KG1 (cell line): ENCODE measurements around the gene DYNC1LI1.
"Not testable (repeated sequence)": the region's sequence is repeated elsewhere in the genome, so short reads cannot be mapped to it uniquely, and the experiment has no call there.

Experiments used
- DNase-seq: peaks from one replicate; lab custom pipeline; 2025; lab: John Stamatoyannopoulos, UW

The DYNC1LI1 gene

DNA sequence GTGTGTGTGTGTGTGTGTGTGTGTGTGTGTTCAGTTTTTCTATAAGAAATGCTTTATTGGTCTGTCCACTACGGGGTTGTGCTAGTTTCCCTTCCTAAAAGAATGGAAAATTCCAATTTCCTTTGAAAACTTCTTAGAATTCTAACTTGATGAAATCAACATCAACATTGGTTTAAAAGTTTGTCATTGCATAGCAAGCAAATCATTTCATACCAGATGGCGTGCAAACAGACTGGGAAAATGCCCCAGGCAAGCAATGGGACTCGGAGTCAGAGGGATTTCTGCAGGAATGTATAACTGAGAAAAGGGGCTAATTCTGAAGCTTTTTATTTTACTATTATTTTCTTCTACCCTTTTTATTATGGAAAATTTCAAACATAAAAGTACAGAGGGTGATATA, 13.1 kb upstream of the DYNC1LI1 start:
- no peak for DNase-seq

DNA sequence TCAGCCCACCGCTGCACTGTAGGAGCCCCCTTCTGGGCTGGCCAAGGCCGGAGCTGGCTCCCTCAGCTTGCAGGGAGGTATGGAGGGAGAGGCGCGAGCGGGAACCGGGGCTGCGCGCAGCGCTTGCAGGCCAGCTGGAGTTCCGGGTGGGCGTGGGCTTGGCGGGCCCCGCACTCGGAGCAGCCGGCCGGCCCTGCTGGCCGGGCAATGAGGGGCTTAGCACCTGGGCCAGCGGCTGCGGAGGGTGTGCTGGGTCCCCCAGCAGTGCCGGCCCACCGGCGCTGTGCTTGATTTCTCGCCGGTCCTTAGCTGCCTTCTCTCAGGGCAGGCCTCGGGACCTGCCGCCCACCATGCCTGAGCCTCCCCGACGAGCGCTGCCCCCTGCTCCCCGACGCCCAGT, 8.0 kb upstream of the DYNC1LI1 start:
- not testable (repeated sequence) for DNase-seq

DNA sequence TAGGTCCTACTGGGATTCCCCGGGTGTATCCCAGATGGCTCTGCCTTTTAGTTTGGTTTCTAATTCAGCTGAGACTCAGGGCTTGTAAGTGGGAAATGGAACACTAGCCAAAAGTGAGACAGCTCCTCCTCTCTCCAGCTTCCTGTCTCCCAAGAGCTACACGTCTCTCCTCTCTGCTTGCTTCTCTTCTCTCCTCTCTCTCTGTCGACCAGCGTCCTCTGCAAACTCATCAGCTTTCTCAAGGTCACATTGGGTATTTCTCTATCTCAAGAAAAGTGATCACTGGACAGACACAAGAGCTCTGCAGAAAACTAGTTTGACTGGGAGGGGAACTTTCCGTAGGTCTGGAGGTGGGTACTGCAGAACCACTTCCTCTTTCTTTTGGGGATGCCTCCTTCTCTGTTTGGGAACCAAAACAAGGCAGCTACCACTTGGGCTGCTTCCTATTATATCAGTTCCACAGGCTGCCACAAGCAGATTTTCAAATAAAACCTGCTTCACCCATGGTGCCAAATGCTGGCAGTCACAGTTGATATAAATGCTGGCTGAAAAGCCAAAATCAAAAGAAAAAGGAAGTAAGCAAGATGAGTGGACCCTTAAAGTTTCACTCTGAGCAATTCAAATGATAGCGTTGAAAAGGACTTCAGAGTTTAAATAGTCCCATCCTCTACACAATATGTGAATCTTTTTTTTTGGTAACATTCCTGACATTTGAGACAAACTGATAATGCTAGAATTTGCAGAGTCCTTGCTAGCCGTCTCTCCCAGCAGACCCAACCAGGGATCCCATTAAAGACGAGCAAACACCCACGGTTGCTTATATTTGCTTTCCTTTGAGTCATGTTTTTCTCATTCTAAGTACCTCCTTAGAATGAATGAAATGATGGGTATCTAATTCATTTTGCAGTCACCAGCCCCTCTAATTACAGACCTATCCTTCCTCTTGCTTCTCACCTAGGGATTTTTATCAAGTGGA, 7.2 kb upstream of the DYNC1LI1 start:
- peak; percentile 21 for DNase-seq

DNA sequence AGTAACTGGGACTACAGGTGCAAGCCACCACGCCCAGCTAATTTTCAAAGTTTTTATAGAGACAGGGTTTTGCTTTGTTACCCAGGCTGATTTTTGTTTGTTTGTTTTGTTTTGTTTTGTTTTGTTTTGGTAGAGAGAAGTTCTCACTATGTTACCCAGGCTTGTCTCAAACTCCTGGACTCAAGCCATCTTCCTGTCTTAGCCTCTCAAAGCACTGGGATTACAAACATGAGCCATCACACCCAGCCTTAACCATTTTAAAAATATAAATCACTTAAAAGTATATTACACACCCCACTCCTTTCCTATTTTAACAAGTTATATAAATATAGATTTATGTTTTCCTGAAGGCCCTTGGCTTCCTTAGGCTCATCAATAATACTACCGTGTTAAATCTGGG, 6.5 kb upstream of the DYNC1LI1 start:
- no peak for DNase-seq

DNA sequence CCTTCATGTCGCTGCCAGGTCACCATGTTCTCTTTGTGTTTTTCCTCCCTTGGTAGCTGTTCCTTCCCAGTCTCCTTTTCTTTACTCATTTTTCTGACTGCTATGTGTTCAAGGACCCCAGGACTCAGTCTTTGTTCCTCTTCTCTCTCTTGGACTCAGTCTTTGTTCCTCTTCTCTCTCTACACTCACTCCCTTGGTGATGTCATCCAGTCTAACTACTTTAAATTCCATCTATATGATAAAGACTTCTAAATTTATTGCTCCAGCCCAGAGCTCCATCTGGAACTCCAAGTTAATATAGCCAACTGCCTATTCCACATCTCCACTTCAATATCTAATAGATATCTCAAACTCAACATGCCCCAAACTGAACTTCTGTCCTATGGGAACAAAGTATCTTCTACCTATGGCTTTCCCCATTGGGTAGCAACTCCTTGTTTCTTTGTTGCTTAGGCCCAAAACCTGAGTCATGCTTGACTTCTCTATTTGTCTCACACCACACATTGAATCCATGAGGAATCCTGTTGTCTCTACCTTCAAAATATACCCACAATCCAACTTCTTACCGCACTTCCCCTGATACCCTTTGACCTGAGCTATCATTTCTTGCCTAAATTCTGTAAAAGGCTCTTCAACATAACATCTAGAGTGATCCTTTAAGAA, 4.9 kb upstream of the DYNC1LI1 start:
- DNase-seq: no peak

DNA sequence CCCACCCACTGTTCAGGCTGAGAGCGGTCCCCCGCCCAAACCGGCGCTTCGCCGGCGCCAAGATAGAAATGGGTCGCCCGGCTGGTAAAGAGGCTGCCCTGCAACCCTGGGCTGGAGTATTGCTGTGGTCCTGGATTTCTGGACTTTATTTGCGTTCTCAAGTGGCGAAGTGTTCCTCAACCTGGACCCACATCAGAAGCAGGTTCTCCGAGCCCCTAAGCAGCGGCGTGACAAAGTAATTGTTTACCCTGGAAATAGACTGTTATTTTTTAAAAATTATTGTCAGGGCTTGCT, 481 bp upstream of the DYNC1LI1 start:
- no peak for DNase-seq

DNA sequence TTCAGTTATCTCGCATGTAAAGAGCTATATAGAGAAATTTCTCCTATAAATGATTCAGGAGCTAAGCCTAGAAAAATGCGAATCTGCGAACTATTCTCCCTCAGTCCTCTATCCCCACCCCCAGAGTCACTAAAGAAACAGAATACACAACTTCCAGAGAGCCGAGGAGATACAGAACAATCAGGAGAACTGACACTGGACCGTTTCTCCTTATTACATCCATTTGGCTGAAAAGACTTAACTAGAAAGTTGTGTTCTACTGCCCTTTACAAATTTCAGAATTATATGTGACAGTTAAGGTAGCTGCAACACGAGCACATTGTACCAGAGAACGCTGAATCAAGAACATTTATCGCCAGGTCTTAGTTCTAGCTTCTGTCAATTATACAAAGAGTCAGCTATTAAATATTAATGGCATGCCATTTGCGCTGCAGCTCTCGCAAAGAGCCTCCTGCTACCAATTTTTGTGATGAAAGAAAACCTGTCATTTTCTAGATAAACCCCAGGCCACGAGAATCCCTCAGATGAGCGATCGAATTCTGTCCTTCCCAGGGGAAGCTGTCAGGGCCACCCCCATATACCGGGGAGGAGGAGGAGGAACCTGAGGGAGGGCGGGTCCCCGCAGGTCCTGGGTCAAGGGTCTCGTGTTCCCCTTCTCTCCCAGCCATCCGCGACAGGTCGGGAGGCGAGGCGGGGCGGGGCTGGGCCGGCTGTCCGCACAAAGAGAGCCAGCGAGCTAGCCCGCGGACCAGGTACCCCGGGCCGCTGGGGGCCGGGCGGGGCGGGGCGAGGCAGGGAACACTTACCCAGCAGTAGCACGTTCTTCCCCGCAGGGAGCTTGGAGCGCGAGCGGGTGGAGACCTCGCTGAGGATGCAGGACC, 878 bp downstream of the DYNC1LI1 start:
- peak; percentile 16 for DNase-seq

DNA sequence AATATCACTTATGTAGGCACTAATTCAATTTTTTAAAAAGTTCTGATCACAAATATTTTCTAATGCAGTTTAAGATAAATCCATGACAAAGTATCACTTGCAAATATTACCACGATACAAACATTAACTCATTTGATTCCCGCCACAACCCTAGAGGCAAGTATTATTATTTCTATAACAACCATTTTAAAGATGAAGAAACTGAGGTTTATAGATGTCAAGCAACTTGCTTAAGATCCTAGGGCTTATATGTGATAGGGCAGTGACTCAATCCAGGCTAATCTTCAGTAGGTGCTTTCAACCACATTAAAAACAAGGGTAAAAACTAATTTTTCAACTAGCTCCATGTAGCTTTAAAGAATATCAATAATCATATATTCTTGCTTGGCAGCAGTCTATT, 1.7 kb downstream of the DYNC1LI1 start:
- no peak for DNase-seq

DNA sequence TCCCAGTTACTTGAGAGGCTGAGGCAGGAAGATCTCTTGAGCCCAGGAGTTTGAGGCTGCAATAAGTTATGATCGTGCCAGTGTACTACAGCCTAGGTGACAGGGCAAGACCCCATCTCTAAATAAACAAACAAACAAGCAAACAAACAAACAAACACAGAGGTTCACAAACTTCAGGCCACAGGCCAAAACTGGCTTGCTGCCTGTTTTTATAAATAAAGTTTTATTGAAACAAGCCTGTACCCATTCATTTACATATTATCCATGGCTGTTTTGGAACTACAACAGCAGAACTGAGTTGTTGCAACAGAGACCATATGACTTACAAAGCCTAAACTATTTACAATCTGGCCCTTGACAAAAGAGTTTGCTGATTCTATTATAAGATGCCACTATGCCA, 6.5 kb downstream of the DYNC1LI1 start:
- DNase-seq: no peak

DNA sequence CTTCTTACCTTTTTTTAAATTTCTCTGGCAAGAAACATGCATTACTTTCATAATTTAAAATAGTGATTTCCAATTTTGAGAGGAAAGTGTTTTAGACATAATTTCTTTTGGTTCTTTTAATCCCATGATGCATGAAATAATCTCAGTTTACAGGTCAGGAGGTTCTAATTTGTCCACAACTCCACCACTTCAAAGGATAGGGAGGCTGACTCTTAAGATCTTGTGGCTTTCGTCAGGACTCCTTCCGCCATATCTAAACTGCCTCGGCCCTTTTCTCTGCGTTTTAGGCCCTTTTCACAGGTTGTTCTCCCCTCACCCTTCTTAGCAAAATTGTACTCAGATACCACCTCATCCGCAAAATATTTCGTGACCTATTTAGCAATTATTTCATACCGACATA, 8.0 kb downstream of the DYNC1LI1 start:
- DNase-seq: no peak

DNA sequence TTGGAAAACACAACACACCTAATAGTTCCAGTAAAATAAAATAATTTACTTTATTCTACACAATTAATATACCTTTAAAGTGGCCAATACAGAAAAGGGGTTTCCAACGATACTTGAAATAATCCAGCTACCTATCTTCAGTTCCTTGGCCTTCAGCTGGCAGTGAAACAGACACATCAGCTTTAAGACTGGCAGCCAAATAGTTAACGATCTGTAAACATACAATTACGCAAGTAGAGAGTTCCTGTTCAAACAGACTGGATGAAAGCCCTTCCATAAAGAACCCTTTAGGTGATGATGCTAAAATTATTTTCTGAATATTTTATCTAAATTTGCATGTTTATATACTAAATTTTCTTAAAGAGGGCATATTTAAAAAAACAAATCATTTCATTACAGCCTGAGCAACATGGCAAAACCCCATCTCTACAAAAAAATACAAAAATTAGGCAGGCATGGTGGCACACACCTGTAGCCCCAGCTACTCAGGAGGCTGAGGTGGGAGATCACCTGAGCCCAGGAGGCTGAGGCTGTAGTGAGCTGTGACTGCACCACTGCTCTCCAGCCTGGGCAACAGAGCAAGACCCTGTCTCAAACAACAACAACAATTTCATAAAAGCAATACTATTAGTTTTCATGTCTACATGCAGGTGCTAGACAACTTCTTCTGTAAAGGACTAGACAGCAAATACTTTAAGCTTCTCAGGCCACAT, 12.9 kb downstream of the DYNC1LI1 start:
- no peak for DNase-seq

DNA sequence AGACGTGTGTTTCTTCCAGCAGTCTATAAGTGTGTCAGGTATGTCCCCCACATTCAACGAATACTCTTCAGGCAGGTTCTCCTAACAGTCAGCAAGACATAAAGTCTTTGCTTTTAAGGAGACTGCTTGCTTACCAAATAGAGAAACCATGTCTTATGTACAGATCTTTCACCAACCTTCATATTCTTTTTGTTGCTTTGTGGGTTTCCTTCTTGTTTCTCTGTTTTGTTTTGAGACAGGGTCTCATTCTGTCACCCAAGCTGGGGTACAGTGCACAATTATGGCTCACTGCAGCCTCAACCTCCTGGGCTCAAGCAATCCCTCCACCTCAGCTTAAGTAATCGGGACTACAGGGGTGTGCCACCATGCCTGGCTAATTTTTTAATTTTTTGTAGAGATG, 14.3 kb downstream of the DYNC1LI1 start:
- DNase-seq: no peak

DNA sequence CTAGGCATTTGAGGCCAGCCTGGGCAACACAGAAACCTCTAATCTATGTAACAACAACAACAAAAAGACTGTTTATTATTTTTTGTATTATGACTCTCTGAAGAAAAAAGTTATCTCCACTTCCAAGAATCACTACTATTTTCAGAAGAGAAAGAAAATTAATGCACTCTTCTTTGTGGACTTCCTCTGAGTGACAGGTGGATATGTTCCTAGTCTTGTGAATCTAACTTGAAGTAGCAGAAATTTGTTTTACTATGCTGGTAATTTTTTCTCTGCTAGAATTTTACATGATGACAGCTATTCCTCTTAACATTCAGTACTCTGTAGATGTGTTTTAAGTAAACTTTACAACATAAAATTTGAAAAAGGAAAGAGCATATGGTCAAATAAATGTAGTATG, 16.7 kb downstream of the DYNC1LI1 start:
- no peak for DNase-seq

DNA sequence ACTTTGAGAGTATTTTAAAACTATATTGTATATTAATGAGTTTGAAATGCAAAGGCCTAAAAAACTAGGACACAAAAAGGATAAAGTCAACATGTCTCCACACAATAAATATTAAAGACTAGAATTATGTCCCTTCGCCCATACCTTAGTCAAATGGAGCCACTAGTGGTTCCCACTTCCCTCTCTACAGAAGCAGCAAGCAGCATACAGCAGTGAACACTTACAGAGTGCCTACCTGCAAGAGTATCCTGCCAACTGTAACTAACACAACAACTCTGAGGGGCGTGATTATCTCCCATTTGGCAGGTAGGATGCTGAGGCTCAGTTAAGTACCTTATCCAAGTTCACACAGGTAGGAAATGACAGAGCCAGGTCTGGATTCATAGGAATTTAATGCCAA, 17.2 kb downstream of the DYNC1LI1 start:
- no peak for DNase-seq

DNA sequence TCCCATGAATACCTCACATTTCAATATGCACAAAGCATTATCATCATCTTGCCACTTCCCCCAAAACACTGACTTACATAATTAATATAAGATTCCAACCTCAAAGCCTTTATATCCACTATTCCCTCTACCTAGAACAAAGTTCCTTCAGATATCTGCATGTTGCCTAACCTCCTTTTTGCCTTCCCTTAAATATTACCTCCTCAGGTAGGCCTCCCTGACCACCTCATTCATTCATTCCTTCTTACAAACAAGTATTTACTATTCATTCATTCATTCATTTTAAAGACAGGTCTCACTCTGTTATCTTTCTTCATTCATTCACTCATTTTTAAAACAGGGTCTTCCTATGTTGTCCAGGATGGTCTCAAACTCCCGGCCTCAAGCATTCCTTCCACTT, 18.6 kb downstream of the DYNC1LI1 start:
- DNase-seq: no peak

DNA sequence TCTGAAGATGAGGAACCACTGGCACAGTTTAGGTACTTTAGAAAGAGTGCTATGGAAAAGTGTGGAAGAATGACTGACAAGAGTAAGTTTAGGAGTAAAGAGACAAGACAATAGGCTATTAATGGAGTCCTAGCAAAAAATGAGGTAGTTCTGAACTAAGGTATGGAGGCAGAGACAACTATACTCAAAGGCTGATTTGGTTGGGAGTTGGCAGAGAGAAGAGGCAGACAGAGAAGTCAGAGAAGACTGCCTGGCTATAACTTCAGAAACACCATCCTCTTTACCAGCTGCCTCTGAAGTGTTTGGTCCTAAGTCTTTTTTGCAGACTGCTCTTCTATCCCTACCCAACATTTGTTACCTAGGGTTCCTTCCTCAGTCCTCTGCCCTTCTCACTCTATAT, 19.2 kb downstream of the DYNC1LI1 start:
- no peak for DNase-seq

DNA sequence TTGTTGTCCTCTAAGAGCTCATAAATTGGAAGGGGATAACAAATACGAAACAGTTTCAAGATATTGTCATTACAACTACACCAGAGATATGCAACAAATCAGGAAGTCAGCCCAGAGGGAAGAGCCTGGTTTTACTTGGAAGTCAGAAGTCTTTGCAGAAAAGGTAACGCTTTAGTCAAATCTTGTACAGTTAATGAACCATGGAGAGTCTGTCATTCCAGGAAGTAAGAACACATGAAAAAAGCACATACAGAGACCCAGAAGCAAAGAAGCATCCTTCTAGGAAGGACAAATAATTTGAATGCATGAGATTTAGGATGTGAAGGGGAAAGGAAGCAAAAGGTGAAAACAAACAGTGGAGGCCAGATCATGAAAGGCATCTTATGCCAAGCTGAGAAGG, 19.6 kb downstream of the DYNC1LI1 start:
- no peak for DNase-seq

DNA sequence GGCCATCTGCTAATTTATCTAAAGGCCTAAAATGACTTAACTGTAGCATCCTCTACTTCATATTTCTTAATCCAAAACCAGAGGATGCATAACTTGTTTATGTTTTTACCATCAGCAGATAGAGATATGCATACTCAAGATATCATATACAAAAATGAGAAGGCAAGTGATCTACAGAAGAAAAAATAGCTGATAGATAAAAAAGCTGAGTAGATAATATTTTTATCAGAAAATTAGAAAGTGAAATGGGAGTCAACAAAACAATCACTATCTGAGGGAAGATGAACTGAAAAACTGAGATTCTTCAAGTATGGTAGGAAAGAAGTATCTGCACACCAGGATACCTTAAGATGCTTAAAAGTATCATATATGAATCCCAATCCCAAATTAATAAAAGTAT, 25.4 kb downstream of the DYNC1LI1 start:
- no peak for DNase-seq

DNA sequence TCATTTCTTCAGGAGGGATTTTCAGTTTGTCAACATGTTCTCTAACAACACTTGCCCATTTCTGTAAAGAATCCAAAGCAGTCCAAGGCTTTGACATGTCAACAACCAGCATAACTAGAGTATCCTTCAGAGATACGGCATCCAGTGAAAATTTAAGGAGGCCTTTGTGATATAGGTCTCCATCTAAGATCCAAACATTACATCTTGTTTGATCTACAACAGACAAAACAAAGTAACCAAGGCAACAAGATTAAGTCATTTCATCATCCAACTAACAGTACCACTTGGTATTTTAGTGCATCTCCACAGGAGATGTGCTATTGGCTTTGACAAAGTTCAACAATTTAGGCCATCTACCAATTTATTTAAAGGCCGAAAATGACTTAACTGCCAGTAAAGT, 25.8 kb downstream of the DYNC1LI1 start:
- no peak for DNase-seq

DNA sequence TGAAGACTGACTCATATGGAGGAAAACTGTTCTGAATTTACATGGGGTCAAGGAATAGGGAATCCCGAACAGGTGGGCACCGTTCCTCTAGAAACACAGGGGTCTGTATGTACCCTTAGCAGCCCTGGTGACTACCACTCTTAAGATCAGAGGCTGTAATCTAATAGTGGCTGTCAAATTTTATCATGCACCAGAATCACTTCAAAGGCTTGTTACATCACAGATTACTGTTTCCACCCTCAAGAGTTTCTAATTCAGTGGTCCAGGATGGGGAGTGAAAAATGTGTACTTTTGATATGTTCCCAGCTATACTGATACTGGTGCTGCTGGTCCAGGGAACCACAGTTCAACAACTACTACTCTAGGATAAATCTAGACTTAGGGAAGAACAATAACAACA, 27.9 kb downstream of the DYNC1LI1 start:
- DNase-seq: no peak

DNA sequence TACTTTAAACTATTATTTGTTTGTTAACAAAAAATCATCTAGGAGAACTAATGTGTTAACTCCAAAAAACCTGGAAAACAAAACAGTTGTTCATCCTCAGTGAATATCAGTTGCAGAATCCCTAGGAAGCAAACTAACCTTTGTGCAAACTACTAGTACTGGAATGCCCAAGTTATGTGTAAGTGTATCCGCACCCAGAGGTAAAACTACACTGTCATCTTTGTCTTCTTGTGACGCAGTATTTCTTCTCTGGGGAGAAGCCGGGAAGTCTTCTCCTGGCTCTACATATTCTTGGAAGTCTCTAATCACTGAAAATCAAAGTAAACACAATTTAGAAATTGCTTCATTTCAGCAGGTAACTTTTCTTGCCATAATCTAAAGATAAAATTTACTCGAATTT, 29.8 kb downstream of the DYNC1LI1 start:
- no peak for DNase-seq

DNA sequence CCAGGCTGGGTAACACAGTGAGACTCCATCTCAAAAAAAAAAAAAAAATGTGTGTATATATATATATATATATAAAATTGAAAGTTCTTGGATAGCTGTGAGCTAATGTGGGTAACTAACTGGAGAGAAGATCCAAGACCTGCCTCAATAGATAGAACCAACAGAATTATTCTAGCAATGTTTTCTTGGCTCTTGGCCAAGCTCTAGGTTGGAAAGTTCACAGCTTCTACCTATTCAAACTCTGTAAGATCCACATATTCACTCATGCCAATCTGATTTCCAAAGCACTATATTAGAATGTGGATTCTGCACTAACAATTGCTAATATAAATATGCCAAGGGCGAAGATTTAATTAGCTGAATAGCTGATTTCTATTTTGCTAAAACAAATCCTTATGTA, 38.2 kb downstream of the DYNC1LI1 start:
- no peak for DNase-seq
